Stimulated activated CD4-positive, alpha-beta T cell treated with anti-CD3 and anti-CD28 coated beads, Interleukin-1b, Interleukin-23, amount 100 ng/mL, for 24 hours (primary cell): ENCODE data around the gene SH2D6.
"Not testable (repeated sequence)": the region's sequence is repeated elsewhere in the genome, so short reads cannot be mapped to it uniquely, and the experiment has no call there.

Experiments used
- DNase-seq, 4 experiments: peaks; one replicate each; pipeline ENCODE4 v3.0.0-alpha.2; 2020; ENCODE audit warnings: low read depth in 4 of 4, low spot score in 1 of 4

SH2D6 gene

GRCh38 chr2:85468096-85468703 lies 49.7 kb downstream of the SH2D6 start:
- DNase-seq: no peak

- DNase-seq: no peak
Observed at GRCh38 chr2:85468704-85469349, 50.3 kb downstream of the SH2D6 start.

GRCh38 chr2:85470850-85471800 lies 52.6 kb downstream of the SH2D6 start:
- DNase-seq: no peak

GRCh38 chr2:85472261-85472660 lies 53.7 kb downstream of the SH2D6 start:
- no peak for DNase-seq

GRCh38 chr2:85475799-85476490 lies 57.4 kb downstream of the SH2D6 start:
- DNase-seq: no peak

GRCh38 chr2:85476624-85477023 lies 58.1 kb downstream of the SH2D6 start:
- DNase-seq: no peak

GRCh38 chr2:85477884-85478283 lies 59.4 kb downstream of the SH2D6 start:
- no peak for DNase-seq

GRCh38 chr2:85481818-85482777 lies 63.6 kb downstream of the SH2D6 start:
- no peak for DNase-seq

- not testable (repeated sequence) for DNase-seq
Observed at GRCh38 chr2:85484615-85485014, 66.1 kb downstream of the SH2D6 start.

GRCh38 chr2:85485815-85486214 lies 67.3 kb downstream of the SH2D6 start:
- DNase-seq: no peak
